MM.1S (cell line): ENCODE results near the gene ASPN.

Source experiments
- DNase-seq: peaks from one replicate; pipeline ENCODE4 v3.0.0-alpha.2; 2015
- H2AFZ ChIP-seq: fragments of 300-600 bp; sonication (generic); 2 replicates; pipeline ENCODE4 v1.6.0; 2016; ENCODE audit warnings: antibody characterized with exemption, low read length
- H3F3A ChIP-seq: fragments of 300-600 bp; sonication (generic); 2 replicates; pipeline ENCODE4 v1.6.1; 2016; ENCODE audit warnings: mild to moderate bottlenecking, antibody characterized with exemption, low read length, moderate library complexity, mixed read lengths; ENCODE audit not compliant: insufficient read depth
- H3K27ac ChIP-seq: fragments of 300-600 bp; sonication (generic); 2 replicates; pipeline ENCODE4 v1.5.1; 2016; ENCODE audit warnings: mild to moderate bottlenecking, low read length
- H3K27me3 ChIP-seq: fragments of 300-600 bp; sonication (generic); replicated peaks from 2 replicates; pipeline ENCODE4 v1.6.0; 2016; ENCODE audit warnings: low read length; ENCODE audit not compliant: insufficient read depth
- H3K36me3 ChIP-seq: fragments of 300-600 bp; sonication (generic); replicated peaks from 2 replicates; pipeline ENCODE4 v1.6.1; 2016; ENCODE audit warnings: mild to moderate bottlenecking, low read length, mixed read lengths; ENCODE audit not compliant: insufficient read depth
- H3K4me1 ChIP-seq: fragments of 300-600 bp; sonication (generic); 2 replicates; pipeline ENCODE4 v1.6.1; 2016; ENCODE audit warnings: low read length, mixed read lengths
- H3K4me2 ChIP-seq: fragments of 300-600 bp; sonication (generic); 2 replicates; pipeline ENCODE4 v1.6.0; 2016; ENCODE audit warnings: low read depth, low read length
- H3K4me3 ChIP-seq: fragments of 300-600 bp; sonication (generic); 2 replicates; pipeline ENCODE4 v1.5.1; 2016; ENCODE audit warnings: low read length, mixed read lengths
- H3K79me2 ChIP-seq: fragments of 300-600 bp; sonication (generic); 2 replicates; pipeline ENCODE4 v1.6.1; 2016; ENCODE audit warnings: mixed run types, low read length, mixed read lengths
- H3K9ac ChIP-seq: fragments of 300-600 bp; sonication (generic); 2 replicates; pipeline ENCODE4 v1.6.1; 2016; ENCODE audit warnings: low read length, mixed read lengths
- H3K9me2 ChIP-seq: fragments of 300-600 bp; sonication (generic); replicated peaks from 2 replicates; pipeline ENCODE4 v1.6.1; 2016; ENCODE audit warnings: mild to moderate bottlenecking, low read length, mixed read lengths; ENCODE audit not compliant: insufficient read depth
- H3K9me3 ChIP-seq: fragments of 300-600 bp; sonication (generic); replicated peaks from 2 replicates; pipeline ENCODE4 v1.6.1; 2016; ENCODE audit warnings: mild to moderate bottlenecking, low read length, mixed read lengths; ENCODE audit not compliant: insufficient read depth
- H4K20me1 ChIP-seq: fragments of 300-600 bp; sonication (generic); 2 replicates; pipeline ENCODE4 v1.6.1; 2016; ENCODE audit warnings: mild to moderate bottlenecking, low read length, moderate library complexity, mixed read lengths; ENCODE audit not compliant: insufficient read depth
- CTCF ChIP-seq: fragments of 300-600 bp; sonication (generic); IDR thresholded peaks from 2 replicates; pipeline ENCODE4 v1.5.1; 2016; ENCODE audit warnings: antibody characterized with exemption, low read length, mixed read lengths
- EZH2 ChIP-seq: fragments of 300-600 bp; sonication (generic); optimal IDR thresholded peaks from 2 replicates; pipeline ENCODE3; 2017; ENCODE audit warnings: low read depth, mild to moderate bottlenecking, antibody characterized with exemption, low read length, mixed read lengths
- EZH2phosphoT487 ChIP-seq: fragments of 300-600 bp; sonication (generic); IDR thresholded peaks from 2 replicates; pipeline ENCODE4 v1.6.1; 2018; ENCODE audit warnings: antibody characterized with exemption, low read length

ASPN gene

GRCh38 chr9:92486371-92486770, 4.1 kb upstream of the ASPN start:
- Histone ChIP-seq H3K9me2 (no peaks in the 10 kb centered on the region), H3K27me3 (no peaks in the 10 kb centered on the region), H2AFZ (no peak overlapping the region), H3K36me3 (no peaks in the 10 kb centered on the region; the same call in 1 of the 2 replicates), H3F3A (no peaks in the 10 kb centered on the region), H3K4me1 (no peaks in the 10 kb centered on the region), H3K27ac (no peak overlapping the region), H3K79me2 (no peaks in the 10 kb centered on the region), H3K9ac (no peak overlapping the region), H3K4me2 (no peak overlapping the region), H3K9me3 (no peaks in the 10 kb centered on the region), H3K4me3 (no peak overlapping the region), H4K20me1 (no peaks in the 10 kb centered on the region)
- no peak for TF ChIP-seq EZH2
- no peak for DNase-seq

GRCh38 chr9:92484563-92484962, 2.3 kb upstream of the ASPN start:
- no peak overlapping the region for H3K4me3 ChIP-seq
- H2AFZ ChIP-seq: no peak overlapping the region
- H3K27ac ChIP-seq: no peak overlapping the region

GRCh38 chr9:92483627-92484545, 1.6 kb upstream of the ASPN start:
- Histone ChIP-seq H3K27me3 (no peaks in the 10 kb centered on the region), H3K4me2 (no peak overlapping the region), H2AFZ (no peak overlapping the region), H4K20me1 (no peaks in the 10 kb centered on the region), H3K9me2 (no peaks in the 10 kb centered on the region), H3K36me3 (no peaks in the 10 kb centered on the region; the same call in 1 of the 2 replicates), H3F3A (no peaks in the 10 kb centered on the region), H3K9me3 (no peaks in the 10 kb centered on the region), H3K27ac (no peak overlapping the region), H3K79me2 (no peaks in the 10 kb centered on the region), H3K4me1 (no peaks in the 10 kb centered on the region), H3K9ac (no peak overlapping the region), H3K4me3 (no peak overlapping the region)
- TF ChIP-seq CTCF (no peak), EZH2phosphoT487 (no peak), EZH2 (no peak)
- no peak for DNase-seq

More at GRCh38 chr9:92484563-92484962, 2.3 kb upstream of the ASPN start:
- Histone ChIP-seq H4K20me1 (no peaks in the 10 kb centered on the region), H3K27me3 (no peaks in the 10 kb centered on the region), H3K4me1 (no peaks in the 10 kb centered on the region), H3K9ac (no peak overlapping the region), H3K9me2 (no peaks in the 10 kb centered on the region), H3K4me2 (no peak overlapping the region), H3K79me2 (no peaks in the 10 kb centered on the region), H3K9me3 (no peaks in the 10 kb centered on the region), H3F3A (no peaks in the 10 kb centered on the region), H3K36me3 (no peaks in the 10 kb centered on the region; the same call in 1 of the 2 replicates)
- no peak for DNase-seq
- no peak for TF ChIP-seq EZH2
- no peak for TF ChIP-seq CTCF
- TF ChIP-seq EZH2phosphoT487: no peak

- no peak overlapping the region for H3K4me3 ChIP-seq
- H3K4me2 ChIP-seq: no peak overlapping the region
- H4K20me1 ChIP-seq: no peaks in the 10 kb centered on the region
- no peaks in the 10 kb centered on the region for H3K27me3 ChIP-seq
- TF ChIP-seq EZH2phosphoT487: no peak
- TF ChIP-seq EZH2: no peak
- no peak for TF ChIP-seq CTCF
- no peaks in the 10 kb centered on the region for H3K9me3 ChIP-seq
- H3K36me3 ChIP-seq: no peaks in the 10 kb centered on the region; the same call in 1 of the 2 replicates
- no peaks in the 10 kb centered on the region for H3K4me1 ChIP-seq
- no peaks in the 10 kb centered on the region for H3K79me2 ChIP-seq
- no peak for DNase-seq
- no peak overlapping the region for H3K9ac ChIP-seq
- no peak overlapping the region for H2AFZ ChIP-seq
- H3F3A ChIP-seq: no peaks in the 10 kb centered on the region
- no peaks in the 10 kb centered on the region for H3K9me2 ChIP-seq
- H3K27ac ChIP-seq: no peak overlapping the region
Observed at GRCh38 chr9:92482805-92483204, 499 bp upstream of the ASPN start.
